ENCODE results near the gene IL11.
A peak's percentile ranks its signal among the peaks of the same experiment; 100 is the strongest.

Gene IL11

GRCh38 chr19:55407800-55408532 lies 37.7 kb upstream of the IL11 start:
- TF ChIP-seq USF1 (IDR thresholded peaks at IDR 0.05) (peak; percentile 96), REST (IDR thresholded peaks at IDR 0.05; ENCODE audit: low read depth) (no peak), CREB1 (IDR thresholded peaks at IDR 0.05; ENCODE audit: low read depth) (peak; percentile 74), TEAD4 (IDR thresholded peaks at IDR 0.05) (no peak), FOXM1 (IDR thresholded peaks at IDR 0.05; ENCODE audit: borderline replicate concordance, low read depth) (peak; percentile 98), CEBPB (IDR thresholded peaks at IDR 0.05) (no peak), EP300 (IDR thresholded peaks at IDR 0.05; ENCODE audit: borderline replicate concordance) (peak; percentile 37; the same call in 1 of the 2 replicates), TCF12 (IDR thresholded peaks at IDR 0.05; ENCODE audit: low read depth) (peak; percentile 71), YY1 (IDR thresholded peaks at IDR 0.05; ENCODE audit: low read depth) (peak; percentile 89), ZBTB7A (IDR thresholded peaks at IDR 0.05; ENCODE audit: low read depth) (0 out of 2 replicates have a peak, but pooled peaks have one; percentile 29), TAF1 (IDR thresholded peaks at IDR 0.05; ENCODE audit: low read depth) (0 out of 2 replicates have a peak, but pooled peaks have one; percentile 3), MAX (IDR thresholded peaks at IDR 0.05) (peak; percentile 95)

- TF ChIP-seq REST (IDR thresholded peaks at IDR 0.05; ENCODE audit: low read depth) (0 out of 2 replicates have a peak, but pooled peaks have one; percentile 14), TAF1 (IDR thresholded peaks at IDR 0.05; ENCODE audit: low read depth) (peak; percentile 93), TEAD4 (IDR thresholded peaks at IDR 0.05) (peak; percentile 12; the same call in 1 of the 2 replicates), YY1 (IDR thresholded peaks at IDR 0.05; ENCODE audit: low read depth) (peak; percentile 57; the same call in 1 of the 2 replicates)
Measured at GRCh38 chr19:55407550-55407799, 37.2 kb upstream of the IL11 start, which contains the start of gene UBE2S. TSS of gene UBE2S (minus strand) at chr19:55407788. CDS start at chr19:55407589, 199 bp downstream.

GRCh38 chr19:55406826-55407549 lies 36.7 kb upstream of the IL11 start:
- no peak for TF ChIP-seq CEBPB (IDR thresholded peaks at IDR 0.05)
- no peak for TF ChIP-seq FOXM1 (IDR thresholded peaks at IDR 0.05; ENCODE audit: borderline replicate concordance, low read depth)
- TF ChIP-seq USF1 (IDR thresholded peaks at IDR 0.05), result no peak
- TF ChIP-seq YY1 (IDR thresholded peaks at IDR 0.05; ENCODE audit: low read depth), result no peak
- TF ChIP-seq REST (IDR thresholded peaks at IDR 0.05; ENCODE audit: low read depth), result no peak
- no peak for TF ChIP-seq EGR1 (IDR thresholded peaks at IDR 0.05)
- TF ChIP-seq ZBTB7A (IDR thresholded peaks at IDR 0.05; ENCODE audit: low read depth), result no peak
- TF ChIP-seq NFIC (IDR thresholded peaks at IDR 0.05), result no peak
- no peak for TF ChIP-seq CREB1 (IDR thresholded peaks at IDR 0.05; ENCODE audit: low read depth)
- no peak for TF ChIP-seq RAD21 (IDR thresholded peaks at IDR 0.05; ENCODE audit: low read depth)

- TF ChIP-seq USF1 (IDR thresholded peaks at IDR 0.05) (no peak), NFIC (IDR thresholded peaks at IDR 0.05) (no peak), ZBTB7A (IDR thresholded peaks at IDR 0.05; ENCODE audit: low read depth) (no peak)
Measured at GRCh38 chr19:55406091-55406825, 36.0 kb upstream of the IL11 start.

Measured in Ishikawa (cell line).